ENCODE measurements around the gene WRNIP1.
"Not testable (repeated sequence)": the region's sequence is repeated elsewhere in the genome, so short reads cannot be mapped to it uniquely, and the experiment has no call there.

WRNIP1 gene

GRCh38 chr6:2741756-2742155 lies 23.4 kb upstream of the WRNIP1 start:
- DNase-seq: no peak

DNA sequence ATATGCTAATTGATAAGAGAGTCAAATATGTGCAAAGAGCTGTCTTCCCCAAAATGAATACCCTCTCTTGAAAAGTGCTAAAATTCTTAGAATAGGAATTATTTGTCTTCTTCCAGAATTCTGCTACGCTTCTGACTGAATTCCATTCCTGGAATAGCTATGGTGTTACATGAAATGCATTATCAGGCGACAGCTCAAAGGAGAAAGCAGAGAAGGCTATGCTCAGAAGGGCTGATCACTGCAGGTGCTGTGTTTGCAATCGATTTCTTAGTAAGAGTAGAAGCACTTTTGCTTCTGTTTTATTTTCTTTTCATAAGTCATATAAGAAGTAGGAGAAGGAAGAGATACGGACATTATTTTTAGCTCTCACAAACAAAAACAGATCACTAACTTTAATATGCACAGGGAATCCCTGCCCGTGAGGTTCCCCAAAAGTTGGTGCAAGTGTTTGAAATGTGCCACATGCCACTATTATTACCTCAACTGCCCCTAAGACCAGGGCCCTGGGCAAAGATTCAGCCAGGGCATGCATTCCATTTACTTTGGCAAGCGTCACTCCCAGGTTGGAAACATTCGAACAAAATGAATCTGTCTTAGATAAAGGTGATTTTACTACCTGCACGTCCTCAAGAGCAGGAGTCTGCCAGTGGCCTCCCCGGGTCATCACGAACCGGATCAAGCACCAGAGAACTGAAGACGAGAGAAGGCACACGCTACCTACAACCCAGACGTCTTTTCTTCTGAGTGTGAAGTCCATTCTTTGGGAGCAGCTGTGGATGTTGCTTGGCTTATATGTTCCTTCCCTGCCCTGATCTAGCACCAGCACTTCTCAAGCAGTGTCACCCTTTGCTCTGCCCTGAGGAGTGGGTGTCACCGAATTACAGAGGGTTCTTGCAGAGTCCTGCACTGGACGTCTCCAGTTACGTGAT lies 21.6 kb upstream of the WRNIP1 start:
- no peak for DNase-seq

- DNase-seq: no peak
These were observed 20.9 kb upstream of the WRNIP1 start for GRCh38 chr6:2744209-2744771.

GRCh38 chr6:2744778-2745177 lies 20.4 kb upstream of the WRNIP1 start:
- DNase-seq: no peak

- DNase-seq: no peak
These were observed 19.9 kb upstream of the WRNIP1 start for GRCh38 chr6:2745246-2745645.

- DNase-seq: no peak
These were observed 18.6 kb upstream of the WRNIP1 start for GRCh38 chr6:2746557-2747061.

- DNase-seq: no peak
These were observed 17.0 kb upstream of the WRNIP1 start for GRCh38 chr6:2748183-2748582.

- peak; percentile 51 to 52 for DNase-seq
These were observed 15.1 kb upstream of the WRNIP1 start for GRCh38 chr6:2749969-2750600.

DNA sequence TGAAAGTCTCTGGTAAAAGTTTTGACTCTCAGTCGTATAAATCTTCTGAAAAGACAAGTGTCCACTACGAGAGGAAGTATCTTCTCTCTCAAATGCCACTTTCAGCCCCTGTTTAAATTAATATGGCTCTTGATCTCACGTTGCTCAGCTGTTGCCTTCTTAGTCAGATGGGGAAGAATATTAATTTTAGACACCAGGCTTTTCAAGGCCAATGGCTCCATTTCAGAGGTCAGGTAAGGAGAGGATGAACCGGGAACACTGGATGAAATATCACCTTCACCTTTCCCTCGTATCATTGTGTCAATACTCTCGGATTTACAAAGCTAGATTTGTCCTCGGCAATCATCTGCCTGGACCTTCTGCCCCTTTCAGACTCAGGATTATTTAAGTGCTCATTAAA lies 14.4 kb upstream of the WRNIP1 start, which contains the start of gene MYLK4:
Gene MYLK4 (minus strand): TSS at position 91 of the 400 bp plus-strand sequence. CDS start 1,628 bp downstream, outside the sequence.
- DNase-seq: no peak

GRCh38 chr6:2751871-2752270 lies 13.3 kb upstream of the WRNIP1 start:
- no peak for DNase-seq

DNA sequence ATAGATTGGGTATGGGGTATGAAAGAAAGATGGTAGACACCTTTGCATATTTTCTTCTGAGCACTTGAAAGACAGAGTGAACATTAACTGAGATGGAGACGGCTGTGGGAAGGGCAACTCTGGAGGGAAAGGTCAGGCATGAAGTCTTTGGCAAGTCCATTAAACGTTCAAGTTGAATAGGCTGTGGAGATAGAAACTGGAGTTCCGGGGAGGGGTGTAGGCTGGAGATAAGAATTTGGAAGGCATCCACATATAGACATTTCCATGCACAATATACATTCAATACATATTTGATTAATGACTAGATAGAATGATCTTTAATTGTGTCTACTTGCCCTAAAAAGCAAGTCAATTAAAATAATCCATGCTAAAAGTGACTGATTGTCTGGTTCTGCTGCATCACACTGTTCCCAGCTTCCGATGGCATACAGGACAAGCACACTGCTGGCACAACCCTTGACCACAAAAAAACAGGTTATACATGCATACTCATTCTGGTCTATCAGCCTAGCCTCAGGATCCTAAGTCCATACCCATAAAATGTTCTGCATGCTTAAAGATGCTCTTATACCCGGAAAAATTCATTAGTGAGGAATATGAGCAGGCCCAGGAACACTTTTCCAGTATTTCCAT lies 12.6 kb upstream of the WRNIP1 start:
- DNase-seq: no peak

DNA sequence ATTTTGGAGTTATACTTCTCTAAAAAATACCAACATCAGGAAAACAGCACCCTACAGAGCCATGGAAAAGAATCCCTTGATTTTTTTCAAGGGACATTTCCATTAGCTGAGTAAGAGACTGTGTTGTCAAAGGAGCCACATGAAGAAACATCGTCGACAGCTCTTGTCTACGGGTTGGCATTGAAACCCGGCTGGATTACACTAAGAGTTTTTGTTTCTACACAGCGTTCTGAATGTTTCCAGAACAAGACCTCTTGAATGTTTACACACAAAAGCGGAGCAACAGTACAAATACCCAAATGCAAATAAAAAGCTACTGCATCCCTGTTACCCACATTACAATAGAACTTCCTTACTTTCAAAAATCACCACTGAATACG lies 12.1 kb upstream of the WRNIP1 start:
- no peak for DNase-seq

GRCh38 chr6:2753743-2754142 lies 11.4 kb upstream of the WRNIP1 start:
- DNase-seq: no peak

- DNase-seq: no peak
These were observed 10.8 kb upstream of the WRNIP1 start for GRCh38 chr6:2754393-2754792.

DNA sequence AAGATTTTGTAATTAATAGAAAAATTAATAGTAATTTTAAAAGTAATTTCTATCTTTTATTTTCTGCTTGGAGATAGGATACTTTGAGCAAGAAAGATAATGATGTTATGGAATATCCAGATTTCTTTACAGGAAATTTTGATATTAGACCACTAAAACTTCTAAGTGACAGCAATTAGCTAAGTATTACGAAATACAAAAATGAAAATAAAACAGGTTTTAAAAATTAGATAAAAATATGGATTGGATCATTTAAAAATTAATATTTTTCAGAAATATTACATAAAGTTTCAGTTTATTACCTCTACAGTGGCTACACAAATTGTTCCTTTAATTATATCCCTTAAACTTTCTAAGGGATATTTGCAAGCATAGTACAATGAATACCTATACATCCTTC lies 10.3 kb upstream of the WRNIP1 start:
- DNase-seq: no peak

GRCh38 chr6:2755456-2755855 lies 9.7 kb upstream of the WRNIP1 start:
- no peak for DNase-seq

- no peak for DNase-seq
These were observed 9.0 kb upstream of the WRNIP1 start for GRCh38 chr6:2756241-2756640.

- no peak for DNase-seq
These were observed 8.4 kb upstream of the WRNIP1 start for GRCh38 chr6:2756687-2757224.

GRCh38 chr6:2758980-2759379 lies 6.2 kb upstream of the WRNIP1 start:
- DNase-seq: no peak

- DNase-seq: no peak
These were observed 4.0 kb upstream of the WRNIP1 start for GRCh38 chr6:2760882-2761842.

DNA sequence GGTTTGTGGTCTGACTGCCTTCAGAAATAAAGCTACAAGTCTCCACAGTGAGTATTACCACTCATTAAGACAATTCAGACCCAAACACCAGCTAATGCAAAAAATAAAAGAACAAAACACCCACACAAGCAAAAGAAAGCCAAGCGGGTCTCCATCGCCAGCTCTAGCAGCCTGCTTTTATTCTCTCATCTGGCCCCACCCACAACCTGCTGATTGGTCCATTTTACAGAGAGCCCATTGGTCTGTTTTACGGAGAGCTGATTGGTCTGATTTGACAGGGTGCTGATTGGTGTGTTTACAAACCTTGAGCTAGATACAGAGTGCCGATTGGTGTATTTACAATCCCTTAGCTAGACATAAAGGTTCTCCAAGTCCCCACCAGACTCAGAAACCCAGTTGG lies 2.3 kb upstream of the WRNIP1 start:
- DNase-seq: not testable (repeated sequence)
